ENCODE measurements around the gene MS4A6E.

DNA sequence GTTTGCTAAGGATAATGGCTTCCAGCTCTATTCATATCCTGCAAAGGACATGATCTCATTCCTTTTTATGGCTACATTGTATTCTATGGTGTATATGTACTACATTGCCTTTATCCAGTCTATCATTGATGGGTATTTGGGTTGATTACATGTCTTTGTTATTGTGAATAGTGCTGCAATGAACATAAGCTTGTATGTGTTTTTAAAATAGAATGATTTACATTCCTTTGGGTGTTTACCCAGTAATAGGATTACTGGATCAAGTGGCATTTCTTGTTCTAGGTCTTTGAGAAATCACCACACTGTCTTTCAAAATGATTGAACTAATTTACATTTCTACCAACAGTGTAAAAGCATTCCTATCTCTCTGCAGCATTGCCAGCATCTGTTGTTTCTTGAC lies 6.0 kb upstream of the MS4A6E start:
- TF ChIP-seq, protein P1, sequence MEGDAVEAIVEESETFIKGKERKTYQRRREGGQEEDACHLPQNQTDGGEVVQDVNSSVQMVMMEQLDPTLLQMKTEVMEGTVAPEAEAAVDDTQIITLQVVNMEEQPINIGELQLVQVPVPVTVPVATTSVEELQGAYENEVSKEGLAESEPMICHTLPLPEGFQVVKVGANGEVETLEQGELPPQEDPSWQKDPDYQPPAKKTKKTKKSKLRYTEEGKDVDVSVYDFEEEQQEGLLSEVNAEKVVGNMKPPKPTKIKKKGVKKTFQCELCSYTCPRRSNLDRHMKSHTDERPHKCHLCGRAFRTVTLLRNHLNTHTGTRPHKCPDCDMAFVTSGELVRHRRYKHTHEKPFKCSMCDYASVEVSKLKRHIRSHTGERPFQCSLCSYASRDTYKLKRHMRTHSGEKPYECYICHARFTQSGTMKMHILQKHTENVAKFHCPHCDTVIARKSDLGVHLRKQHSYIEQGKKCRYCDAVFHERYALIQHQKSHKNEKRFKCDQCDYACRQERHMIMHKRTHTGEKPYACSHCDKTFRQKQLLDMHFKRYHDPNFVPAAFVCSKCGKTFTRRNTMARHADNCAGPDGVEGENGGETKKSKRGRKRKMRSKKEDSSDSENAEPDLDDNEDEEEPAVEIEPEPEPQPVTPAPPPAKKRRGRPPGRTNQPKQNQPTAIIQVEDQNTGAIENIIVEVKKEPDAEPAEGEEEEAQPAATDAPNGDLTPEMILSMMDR (IDR thresholded peaks at IDR 0.05 in 4 of 5, conservative IDR thresholded peaks at IDR 0.05 in 1 of 5): no peak
- no peak for TF ChIP-seq POLR2A (IDR thresholded peaks at IDR 0.05)

Data from gastrocnemius medialis (tissue), 4 donors.